Measurements from ENCODE around the gene PHRF1. TPM values are rescaled to one million over a fixed set of nuclear protein-coding genes. Genes with fewer than 3 reads are reported as not detected.
"Not testable (repeated sequence)": the region's sequence is repeated elsewhere in the genome, so short reads cannot be mapped to it uniquely, and the experiment has no call there.

PHRF1 gene
- total and polyA plus RNA-seq, 9 donors = 13.1 to 23.1 (median 20.1) TPM

- no peak overlapping the region for H3K27ac ChIP-seq (ENCODE audit: low read length)
- no peak overlapping the region for H3K4me3 ChIP-seq (ENCODE audit: low read length)
- H3K9me3 ChIP-seq (replicated peaks; ENCODE audit: control insufficient read depth, low read depth, low read length) = no peaks in the 10 kb centered on the region
- peaks cover 8% of the 10 kb centered on the region for H3K4me1 ChIP-seq (ENCODE audit: control insufficient read depth, insufficient read depth, low read length)
- 83% methylated on average over 44 of the region's 50 CpGs for WGBS (ENCODE audit: insufficient coverage)
- peaks cover 23% of the 10 kb centered on the region for H3K27me3 ChIP-seq (ENCODE audit: control insufficient read depth, insufficient read depth, low read length)
- peaks cover 29% of the 10 kb centered on the region for H3K36me3 ChIP-seq (ENCODE audit: control insufficient read depth, insufficient read depth, low read length)
- DNase-seq = no peak
These were observed 67.8 kb downstream of the PHRF1 start for GRCh38 chr11:643849-644738.

GRCh38 chr11:645536-645935 lies 69.3 kb downstream of the PHRF1 start:
- Histone ChIP-seq H3K36me3 (ENCODE audit: control insufficient read depth, insufficient read depth, low read length) (peaks cover 29% of the 10 kb centered on the region), H3K4me1 (ENCODE audit: control insufficient read depth, insufficient read depth, low read length) (peaks cover 5% of the 10 kb centered on the region), H3K4me3 (ENCODE audit: low read length) (no peak overlapping the region), H3K27ac (ENCODE audit: low read length) (no peak overlapping the region), H3K27me3 (ENCODE audit: control insufficient read depth, insufficient read depth, low read length) (peaks cover 11% of the 10 kb centered on the region), H3K9me3 (replicated peaks; ENCODE audit: control insufficient read depth, low read depth, low read length) (no peaks in the 10 kb centered on the region)
- 81% methylated on average over 14 of the region's 16 CpGs for WGBS (ENCODE audit: insufficient coverage)
- DNase-seq = no peak

GRCh38 chr11:646214-646613 lies 69.9 kb downstream of the PHRF1 start:
- no peak overlapping the region for H3K27ac ChIP-seq (ENCODE audit: low read length)
- no peak for DNase-seq
- H3K27me3 ChIP-seq (ENCODE audit: control insufficient read depth, insufficient read depth, low read length) = peaks cover 4% of the 10 kb centered on the region
- H3K4me3 ChIP-seq (ENCODE audit: low read length) = no peak overlapping the region
- H3K9me3 ChIP-seq (replicated peaks; ENCODE audit: control insufficient read depth, low read depth, low read length) = no peaks in the 10 kb centered on the region
- H3K4me1 ChIP-seq (ENCODE audit: control insufficient read depth, insufficient read depth, low read length) = no peaks in the 10 kb centered on the region
- peaks cover 29% of the 10 kb centered on the region for H3K36me3 ChIP-seq (ENCODE audit: control insufficient read depth, insufficient read depth, low read length)
- 84% methylated on average over 5 of the region's 14 CpGs for WGBS (ENCODE audit: insufficient coverage)

- WGBS (ENCODE audit: insufficient coverage) = 87% methylated on average over 3 of the region's 14 CpGs
- H3K9me3 ChIP-seq (replicated peaks; ENCODE audit: control insufficient read depth, low read depth, low read length); H3K27ac ChIP-seq (ENCODE audit: low read length); H3K4me1 ChIP-seq (ENCODE audit: control insufficient read depth, insufficient read depth, low read length); DNase-seq; H3K4me3 ChIP-seq (ENCODE audit: low read length); H3K27me3 ChIP-seq (ENCODE audit: control insufficient read depth, insufficient read depth, low read length): not testable (repeated sequence)
- H3K36me3 ChIP-seq (ENCODE audit: control insufficient read depth, insufficient read depth, low read length) = peaks cover 24% of the 10 kb centered on the region
These were observed 71.4 kb downstream of the PHRF1 start for GRCh38 chr11:647672-648158.

- no peaks in the 10 kb centered on the region for H3K9me3 ChIP-seq (replicated peaks; ENCODE audit: control insufficient read depth, low read depth, low read length)
- H3K27me3 ChIP-seq (ENCODE audit: control insufficient read depth, insufficient read depth, low read length) = no peaks in the 10 kb centered on the region
- no peak for DNase-seq
- peaks cover 11% of the 10 kb centered on the region for H3K36me3 ChIP-seq (ENCODE audit: control insufficient read depth, insufficient read depth, low read length)
- H3K27ac ChIP-seq (ENCODE audit: low read length) = no peak overlapping the region
- 95% methylated on average over 7 of the region's 10 CpGs for WGBS (ENCODE audit: insufficient coverage)
- H3K4me3 ChIP-seq (ENCODE audit: low read length) = no peak overlapping the region
- H3K4me1 ChIP-seq (ENCODE audit: control insufficient read depth, insufficient read depth, low read length) = no peaks in the 10 kb centered on the region
These were observed 74.2 kb downstream of the PHRF1 start for GRCh38 chr11:650482-650881.

GRCh38 chr11:653136-653535 lies 76.9 kb downstream of the PHRF1 start:
- WGBS (ENCODE audit: insufficient coverage) = 94% methylated on average over 14 of the region's 14 CpGs
- H3K27me3 ChIP-seq (ENCODE audit: control insufficient read depth, insufficient read depth, low read length); H3K4me3 ChIP-seq (ENCODE audit: low read length); H3K27ac ChIP-seq (ENCODE audit: low read length); H3K9me3 ChIP-seq (replicated peaks; ENCODE audit: control insufficient read depth, low read depth, low read length); H3K4me1 ChIP-seq (ENCODE audit: control insufficient read depth, insufficient read depth, low read length); DNase-seq: not testable (repeated sequence)
- H3K36me3 ChIP-seq (ENCODE audit: control insufficient read depth, insufficient read depth, low read length) = peaks cover 18% of the 10 kb centered on the region

- H3K4me1 ChIP-seq (ENCODE audit: control insufficient read depth, insufficient read depth, low read length) = no peaks in the 10 kb centered on the region
- H3K36me3 ChIP-seq (ENCODE audit: control insufficient read depth, insufficient read depth, low read length) = peaks cover 23% of the 10 kb centered on the region
- 92% methylated on average over 14 of the region's 15 CpGs for WGBS (ENCODE audit: insufficient coverage)
- H3K4me3 ChIP-seq (ENCODE audit: low read length) = no peak overlapping the region
- no peaks in the 10 kb centered on the region for H3K9me3 ChIP-seq (replicated peaks; ENCODE audit: control insufficient read depth, low read depth, low read length)
- H3K27me3 ChIP-seq (ENCODE audit: control insufficient read depth, insufficient read depth, low read length) = no peaks in the 10 kb centered on the region
- no peak overlapping the region for H3K27ac ChIP-seq (ENCODE audit: low read length)
- DNase-seq = no peak
These were observed 77.6 kb downstream of the PHRF1 start for GRCh38 chr11:653837-654236.

- H3K4me3 ChIP-seq (ENCODE audit: low read length); H3K4me1 ChIP-seq (ENCODE audit: control insufficient read depth, insufficient read depth, low read length); H3K27me3 ChIP-seq (ENCODE audit: control insufficient read depth, insufficient read depth, low read length); DNase-seq; H3K27ac ChIP-seq (ENCODE audit: low read length); H3K9me3 ChIP-seq (replicated peaks; ENCODE audit: control insufficient read depth, low read depth, low read length): not testable (repeated sequence)
- peaks cover 26% of the 10 kb centered on the region for H3K36me3 ChIP-seq (ENCODE audit: control insufficient read depth, insufficient read depth, low read length)
- WGBS (ENCODE audit: insufficient coverage) = 95% methylated on average over 8 of the region's 12 CpGs
These were observed 78.2 kb downstream of the PHRF1 start for GRCh38 chr11:654444-654843.

GRCh38 chr11:655036-655726 lies 78.9 kb downstream of the PHRF1 start:
- Histone ChIP-seq H3K27ac (ENCODE audit: low read length) (no peak overlapping the region), H3K4me3 (ENCODE audit: low read length) (no peak overlapping the region), H3K36me3 (ENCODE audit: control insufficient read depth, insufficient read depth, low read length) (peaks cover 34% of the 10 kb centered on the region), H3K9me3 (replicated peaks; ENCODE audit: control insufficient read depth, low read depth, low read length) (no peaks in the 10 kb centered on the region), H3K27me3 (ENCODE audit: control insufficient read depth, insufficient read depth, low read length) (no peaks in the 10 kb centered on the region), H3K4me1 (ENCODE audit: control insufficient read depth, insufficient read depth, low read length) (no peaks in the 10 kb centered on the region)
- 89% methylated on average over 21 of the region's 30 CpGs for WGBS (ENCODE audit: insufficient coverage)
- no peak for DNase-seq

GRCh38 chr11:656426-656825 lies 80.2 kb downstream of the PHRF1 start:
- Histone ChIP-seq H3K36me3 (ENCODE audit: control insufficient read depth, insufficient read depth, low read length) (peaks cover 36% of the 10 kb centered on the region), H3K27ac (ENCODE audit: low read length) (no peak overlapping the region), H3K27me3 (ENCODE audit: control insufficient read depth, insufficient read depth, low read length) (no peaks in the 10 kb centered on the region), H3K9me3 (replicated peaks; ENCODE audit: control insufficient read depth, low read depth, low read length) (no peaks in the 10 kb centered on the region), H3K4me3 (ENCODE audit: low read length) (no peak overlapping the region), H3K4me1 (ENCODE audit: control insufficient read depth, insufficient read depth, low read length) (no peaks in the 10 kb centered on the region)
- no peak for DNase-seq
- WGBS (ENCODE audit: insufficient coverage) = 91% methylated on average over 4 of the region's 14 CpGs

Data from muscle of leg (tissue), 11 donors.